ENCODE data around the gene KCNQ1. TPM values are rescaled to one million over a fixed set of nuclear protein-coding genes. Genes with fewer than 3 reads are reported as not detected.

Gene KCNQ1
- total RNA-seq, 1 donor from 2014 or later: 8.5 TPM

GRCh38 chr11:2778630-2779498 is 334.1 kb downstream of the KCNQ1 start:
- no peaks in the 10 kb centered on the region for H3K27me3 Mint-ChIP-seq (ENCODE audit: low read depth)
- H3K27ac Mint-ChIP-seq: peak overlapping the region; percentile 89
- TF ChIP-seq, protein P1, sequence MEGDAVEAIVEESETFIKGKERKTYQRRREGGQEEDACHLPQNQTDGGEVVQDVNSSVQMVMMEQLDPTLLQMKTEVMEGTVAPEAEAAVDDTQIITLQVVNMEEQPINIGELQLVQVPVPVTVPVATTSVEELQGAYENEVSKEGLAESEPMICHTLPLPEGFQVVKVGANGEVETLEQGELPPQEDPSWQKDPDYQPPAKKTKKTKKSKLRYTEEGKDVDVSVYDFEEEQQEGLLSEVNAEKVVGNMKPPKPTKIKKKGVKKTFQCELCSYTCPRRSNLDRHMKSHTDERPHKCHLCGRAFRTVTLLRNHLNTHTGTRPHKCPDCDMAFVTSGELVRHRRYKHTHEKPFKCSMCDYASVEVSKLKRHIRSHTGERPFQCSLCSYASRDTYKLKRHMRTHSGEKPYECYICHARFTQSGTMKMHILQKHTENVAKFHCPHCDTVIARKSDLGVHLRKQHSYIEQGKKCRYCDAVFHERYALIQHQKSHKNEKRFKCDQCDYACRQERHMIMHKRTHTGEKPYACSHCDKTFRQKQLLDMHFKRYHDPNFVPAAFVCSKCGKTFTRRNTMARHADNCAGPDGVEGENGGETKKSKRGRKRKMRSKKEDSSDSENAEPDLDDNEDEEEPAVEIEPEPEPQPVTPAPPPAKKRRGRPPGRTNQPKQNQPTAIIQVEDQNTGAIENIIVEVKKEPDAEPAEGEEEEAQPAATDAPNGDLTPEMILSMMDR (IDR thresholded peaks at IDR 0.05; ENCODE audit: unreplicated experiment): no peak
- H3K36me3 Mint-ChIP-seq: no peaks in the 10 kb centered on the region
- peak; percentile 30 to 68 for DNase-seq (ENCODE audit: low spot score in 2 of 2, unreplicated experiment in 2 of 2)
- H3K9me3 Mint-ChIP-seq: peaks cover 7% of the 10 kb centered on the region
- H3K4me1 Mint-ChIP-seq: peaks cover 52% of the 10 kb centered on the region
- no peak overlapping the region for H3K4me3 Mint-ChIP-seq

GRCh38 chr11:2779499-2779980 is 334.7 kb downstream of the KCNQ1 start:
- H3K4me1 Mint-ChIP-seq: peaks cover 53% of the 10 kb centered on the region
- H3K36me3 Mint-ChIP-seq: peaks cover 2% of the 10 kb centered on the region
- no peak overlapping the region for H3K4me3 Mint-ChIP-seq
- H3K27ac Mint-ChIP-seq: peak overlapping the region; percentile 9
- peak; percentile 11 to 21 for DNase-seq (ENCODE audit: low spot score in 2 of 2, unreplicated experiment in 2 of 2)
- H3K27me3 Mint-ChIP-seq (ENCODE audit: low read depth): no peaks in the 10 kb centered on the region
- peaks cover 10% of the 10 kb centered on the region for H3K9me3 Mint-ChIP-seq
- TF ChIP-seq, protein P1 (IDR thresholded peaks at IDR 0.05; ENCODE audit: unreplicated experiment): no peak

DNA sequence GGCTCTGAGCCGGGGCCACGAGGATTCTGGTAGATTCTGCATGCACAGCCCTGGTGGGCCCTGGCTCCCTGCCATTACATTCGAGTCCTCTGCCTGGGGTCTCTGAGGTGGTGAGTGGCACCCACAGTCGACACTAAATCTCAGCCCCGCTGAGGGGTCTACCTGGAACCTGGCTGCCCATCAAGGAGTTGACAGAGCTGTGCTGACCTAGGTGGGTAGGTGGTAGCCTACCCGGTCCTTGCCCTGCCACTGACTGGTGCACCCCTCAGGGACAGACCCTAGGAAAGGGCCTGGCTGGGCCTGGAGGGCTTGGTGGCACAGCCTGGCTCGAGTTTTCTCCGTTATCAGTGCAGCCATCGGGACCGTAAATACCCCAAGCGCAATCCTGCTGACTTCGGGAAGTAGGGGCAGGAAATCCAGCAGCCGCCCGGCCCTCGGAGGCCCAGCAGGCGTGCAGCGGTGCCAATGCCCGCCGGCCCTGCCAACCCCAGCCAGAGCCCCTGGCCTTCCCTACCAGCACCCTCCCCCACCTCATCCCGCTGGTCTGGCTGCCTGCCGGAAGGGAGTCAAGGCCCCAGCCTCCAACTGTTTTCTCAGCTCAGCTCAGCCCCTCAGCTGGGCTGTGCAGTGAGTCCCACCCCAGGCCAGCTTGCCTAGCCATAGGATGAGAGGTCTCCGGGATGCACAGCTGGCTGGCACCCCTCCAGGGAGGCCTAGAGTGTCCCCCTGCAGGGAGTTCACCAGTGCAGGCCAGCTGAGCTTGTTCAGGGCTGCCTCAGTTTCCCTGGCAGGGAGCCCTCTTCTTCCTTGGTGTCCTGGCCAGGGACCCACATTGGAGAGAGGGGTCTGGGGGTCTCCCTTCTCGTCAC is 335.4 kb downstream of the KCNQ1 start:
- TF ChIP-seq, protein P1 (IDR thresholded peaks at IDR 0.05; ENCODE audit: unreplicated experiment): no peak
- Mint-ChIP-seq H3K9me3 (peaks cover 16% of the 10 kb centered on the region), H3K27me3 (ENCODE audit: low read depth) (no peaks in the 10 kb centered on the region), H3K36me3 (peaks cover 2% of the 10 kb centered on the region), H3K4me3 (no peak overlapping the region), H3K27ac (no peak overlapping the region), H3K4me1 (peaks cover 53% of the 10 kb centered on the region)
- DNase-seq (ENCODE audit: low spot score in 2 of 2, unreplicated experiment in 2 of 2): peak; percentile 20 to 37

DNA sequence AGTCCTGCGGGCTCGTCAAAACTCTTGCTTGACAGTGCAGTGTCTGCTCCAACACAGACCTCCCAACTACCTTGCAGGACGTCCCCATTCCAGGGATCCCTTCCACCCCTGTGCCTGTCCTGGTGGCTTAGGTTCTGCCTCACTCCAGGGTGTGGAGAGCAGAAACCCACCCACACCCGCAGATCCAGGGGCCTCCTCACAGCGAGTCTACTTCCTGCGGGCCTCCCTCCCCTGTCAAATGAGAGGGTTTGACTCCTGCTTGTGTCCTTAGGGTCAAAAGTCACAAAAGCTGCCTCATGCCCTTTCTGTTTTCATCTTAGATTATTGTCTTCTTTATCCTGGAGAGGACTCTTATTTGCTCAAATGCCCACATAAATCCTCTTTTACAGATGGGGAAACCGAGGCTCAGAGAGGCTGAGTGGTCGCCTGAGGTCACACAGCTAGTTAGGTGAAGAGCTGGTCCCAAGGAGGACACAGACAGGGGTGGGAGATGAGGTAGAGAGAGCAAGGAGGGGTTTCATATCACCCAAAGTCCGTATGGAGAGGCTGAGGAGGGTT is 336.1 kb downstream of the KCNQ1 start:
- TF ChIP-seq, protein P1 (IDR thresholded peaks at IDR 0.05; ENCODE audit: unreplicated experiment): no peak
- H3K27me3 Mint-ChIP-seq (ENCODE audit: low read depth): no peaks in the 10 kb centered on the region
- H3K4me1 Mint-ChIP-seq: peaks cover 53% of the 10 kb centered on the region
- H3K36me3 Mint-ChIP-seq: peaks cover 2% of the 10 kb centered on the region
- H3K4me3 Mint-ChIP-seq: no peak overlapping the region
- DNase-seq (ENCODE audit: low spot score in 2 of 2, unreplicated experiment in 2 of 2): no peak
- no peak overlapping the region for H3K27ac Mint-ChIP-seq
- H3K9me3 Mint-ChIP-seq: peaks cover 20% of the 10 kb centered on the region
